Neural progenitor cell (in vitro differentiated cells): ENCODE data around the gene EXOC6B. TPM values are rescaled to one million over a fixed set of nuclear protein-coding genes. Genes with fewer than 3 reads are reported as not detected.

ENCODE experiments used
- DNase-seq: peaks from one replicate; pipeline ENCODE4 v3.0.0-alpha.2; 2016; ENCODE audit warnings: low spot score
- H2AFZ ChIP-seq: fragments of 200-600 bp; sonication (generic); replicated peaks from 2 replicates; pipeline ENCODE4 v1.6.1; 2016; ENCODE audit warnings: antibody characterized with exemption
- H3F3A ChIP-seq: fragments of 200-600 bp; sonication (generic); 2 replicates; pipeline ENCODE4 v1.6.1; 2016; ENCODE audit warnings: antibody characterized with exemption, low read depth
- H3K27ac ChIP-seq: fragments of 200-600 bp; sonication (generic); 2 replicates; pipeline ENCODE4 v1.5.1; 2016; ENCODE audit warnings: mild to moderate bottlenecking
- H3K27me3 ChIP-seq: fragments of 200-600 bp; sonication (generic); 2 replicates; pipeline ENCODE4 v1.6.1; 2016; ENCODE audit warnings: mild to moderate bottlenecking, moderate library complexity
- H3K36me3 ChIP-seq: fragments of 200-600 bp; sonication (generic); 2 replicates; pipeline ENCODE4 v1.5.1; 2016
- H3K4me1 ChIP-seq: fragments of 200-600 bp; sonication (generic); 2 replicates; pipeline ENCODE4 v1.6.1; 2016; ENCODE audit warnings: mixed run types
- H3K4me2 ChIP-seq: fragments of 200-600 bp; sonication (generic); 2 replicates; pipeline ENCODE4 v1.6.1; 2016
- H3K4me3 ChIP-seq: fragments of 200-600 bp; sonication (generic); 2 replicates; pipeline ENCODE4 v1.5.1; 2016
- H3K79me2 ChIP-seq: fragments of 200-600 bp; sonication (generic); 2 replicates; pipeline ENCODE4 v1.6.1; 2016; ENCODE audit warnings: low read depth
- H3K9ac ChIP-seq: fragments of 200-600 bp; sonication (generic); 2 replicates; pipeline ENCODE4 v1.6.1; 2016
- H3K9me3 ChIP-seq: fragments of 200-600 bp; sonication (generic); 2 replicates; pipeline ENCODE4 v1.5.1; 2016; ENCODE audit warnings: low read depth
- H4K20me1 ChIP-seq: fragments of 200-600 bp; sonication (generic); 2 replicates; pipeline ENCODE4 v1.6.1; 2016; ENCODE audit warnings: low read depth
- H3K27ac Mint-ChIP-seq: 3 replicates; pipeline ENCODE4 v1.8.0; 2021; ENCODE audit warnings: mixed read lengths
- H3K27me3 Mint-ChIP-seq: 2 replicates; pipeline ENCODE4 v1.8.0; 2022; ENCODE audit warnings: low read depth, mild to moderate bottlenecking, inconsistent platforms, moderate library complexity, mixed read lengths; ENCODE audit not compliant: insufficient read depth
- H3K36me3 Mint-ChIP-seq: 3 replicates; pipeline ENCODE4 v1.8.0; 2021; ENCODE audit warnings: mixed read lengths
- H3K4me1 Mint-ChIP-seq: 3 replicates; pipeline ENCODE4 v1.8.0; 2021; ENCODE audit warnings: mixed read lengths
- H3K4me3 Mint-ChIP-seq: 3 replicates; pipeline ENCODE4 v1.8.0; 2021; ENCODE audit warnings: mild to moderate bottlenecking, moderate library complexity, mixed read lengths
- H3K9me3 Mint-ChIP-seq: 3 replicates; pipeline ENCODE4 v1.8.0; 2020; ENCODE audit warnings: mixed read lengths
- CTCF ChIP-seq: fragments of 200-600 bp; sonication (generic); IDR thresholded peaks from 2 replicates; pipeline ENCODE4 v1.5.1; 2017; ENCODE audit warnings: antibody characterized with exemption, mild to moderate bottlenecking
- EZH2 ChIP-seq: fragments of 200-600 bp; sonication (generic); IDR thresholded peaks from 2 replicates; pipeline ENCODE4 v1.6.1; 2017; ENCODE audit warnings: antibody characterized with exemption, mild to moderate bottlenecking, moderate library complexity
- EZH2phosphoT487 ChIP-seq: fragments of 200-600 bp; sonication (generic); IDR thresholded peaks from 2 replicates; pipeline ENCODE4 v1.6.1; 2017; ENCODE audit warnings: antibody characterized with exemption
- total RNA-seq: library from RNA; depleted of rRNA; stranded (reverse); fragments of >200 nt; gene quantifications from 2 replicates; pipeline ENCODE4 v1.2.3, GENCODE V29; 2015; ENCODE audit warnings: low replicate concordance

EXOC6B gene
- total RNA-seq, 1 donor from 2014 or later, result 41.2 TPM

GRCh38 chr2:72572501-72572900, 253.3 kb downstream of the EXOC6B start:
- no peaks in the 10 kb centered on the region for H3K36me3 ChIP-seq
- H2AFZ ChIP-seq, result no peak overlapping the region
- H3K27me3 Mint-ChIP-seq, result no peaks in the 10 kb centered on the region
- H3F3A ChIP-seq, result no peaks in the 10 kb centered on the region
- no peak for DNase-seq
- no peaks in the 10 kb centered on the region for H3K9me3 Mint-ChIP-seq
- H3K36me3 Mint-ChIP-seq, result peaks cover 4% of the 10 kb centered on the region
- H3K79me2 ChIP-seq, result no peaks in the 10 kb centered on the region
- no peaks in the 10 kb centered on the region for H3K9me3 ChIP-seq
- no peak overlapping the region for H3K4me3 ChIP-seq
- H3K4me3 Mint-ChIP-seq, result no peak overlapping the region
- H3K4me2 ChIP-seq, result no peak overlapping the region
- no peak overlapping the region for H3K27ac ChIP-seq
- no peaks in the 10 kb centered on the region for H3K27me3 ChIP-seq
- H3K27ac Mint-ChIP-seq, result no peak overlapping the region
- TF ChIP-seq EZH2 (no peak), EZH2phosphoT487 (no peak), CTCF (no peak)
- peaks cover 2% of the 10 kb centered on the region for H3K4me1 Mint-ChIP-seq
- no peak overlapping the region for H3K9ac ChIP-seq
- no peaks in the 10 kb centered on the region for H4K20me1 ChIP-seq
- no peaks in the 10 kb centered on the region for H3K4me1 ChIP-seq

- H3K4me1 ChIP-seq, result no peaks in the 10 kb centered on the region
- Mint-ChIP-seq H3K9me3 (no peaks in the 10 kb centered on the region), H3K27me3 (no peaks in the 10 kb centered on the region), H3K36me3 (peaks cover 4% of the 10 kb centered on the region), H3K4me3 (no peak overlapping the region), H3K4me1 (peaks cover 2% of the 10 kb centered on the region), H3K27ac (no peak overlapping the region)
- no peaks in the 10 kb centered on the region for H3K36me3 ChIP-seq
- no peak overlapping the region for H3K27ac ChIP-seq
- H3F3A ChIP-seq, result no peaks in the 10 kb centered on the region
- no peaks in the 10 kb centered on the region for H3K79me2 ChIP-seq
- H3K4me3 ChIP-seq, result no peak overlapping the region
- TF ChIP-seq EZH2 (no peak), CTCF (no peak), EZH2phosphoT487 (no peak)
- H3K9ac ChIP-seq, result no peak overlapping the region
- no peak for DNase-seq
- no peak overlapping the region for H3K4me2 ChIP-seq
- H4K20me1 ChIP-seq, result no peaks in the 10 kb centered on the region
- no peak overlapping the region for H2AFZ ChIP-seq
- H3K27me3 ChIP-seq, result no peaks in the 10 kb centered on the region
- H3K9me3 ChIP-seq, result no peaks in the 10 kb centered on the region
Measured at GRCh38 chr2:72570413-72570812, 255.4 kb downstream of the EXOC6B start.

GRCh38 chr2:72562451-72563153, 263.2 kb downstream of the EXOC6B start:
- Histone ChIP-seq H3K79me2 (no peaks in the 10 kb centered on the region), H3K4me1 (no peaks in the 10 kb centered on the region), H3K4me3 (no peak overlapping the region), H3K36me3 (no peaks in the 10 kb centered on the region), H3K27ac (no peak overlapping the region), H4K20me1 (peaks cover 7% of the 10 kb centered on the region), H3K4me2 (no peak overlapping the region), H2AFZ (no peak overlapping the region), H3F3A (no peaks in the 10 kb centered on the region), H3K27me3 (no peaks in the 10 kb centered on the region), H3K9me3 (no peaks in the 10 kb centered on the region), H3K9ac (no peak overlapping the region)
- Mint-ChIP-seq H3K27me3 (no peaks in the 10 kb centered on the region), H3K36me3 (peaks cover 2% of the 10 kb centered on the region), H3K9me3 (no peaks in the 10 kb centered on the region), H3K27ac (no peak overlapping the region), H3K4me1 (peaks cover 7% of the 10 kb centered on the region), H3K4me3 (no peak overlapping the region)
- DNase-seq, result peak; percentile 3
- TF ChIP-seq CTCF (no peak), EZH2 (no peak), EZH2phosphoT487 (no peak)
